ENCODE measurements around the gene FKBP4.

The FKBP4 gene

DNA sequence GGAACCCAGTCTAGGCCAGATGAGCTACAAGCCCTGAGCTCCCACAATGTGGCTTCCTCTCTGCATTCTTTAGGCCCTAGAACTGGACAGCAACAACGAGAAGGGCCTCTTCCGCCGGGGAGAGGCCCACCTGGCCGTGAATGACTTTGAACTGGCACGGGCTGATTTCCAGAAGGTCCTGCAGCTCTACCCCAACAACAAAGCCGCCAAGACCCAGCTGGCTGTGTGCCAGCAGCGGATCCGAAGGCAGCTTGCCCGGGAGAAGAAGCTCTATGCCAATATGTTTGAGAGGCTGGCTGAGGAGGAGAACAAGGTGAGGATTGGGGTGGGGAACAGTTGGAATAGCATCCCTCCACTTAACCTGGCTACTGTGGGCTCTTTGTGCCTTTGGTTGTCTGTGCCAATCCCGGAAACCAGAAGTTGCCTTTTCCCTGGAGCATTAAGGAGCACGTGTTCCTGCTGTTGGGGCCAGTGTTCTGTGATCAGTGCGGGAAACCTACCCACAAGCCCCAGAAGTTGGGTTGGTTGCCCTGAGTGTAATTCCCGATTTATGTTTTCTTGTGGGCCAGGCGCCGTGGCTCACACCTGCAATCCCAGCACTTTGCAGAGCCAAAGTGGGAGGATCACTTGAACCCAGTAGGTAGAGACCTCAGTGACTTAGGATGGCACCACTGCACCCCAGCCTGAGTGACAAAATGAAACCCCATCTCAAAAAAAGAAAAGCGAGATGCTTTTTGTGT, 6.4 kb downstream of the FKBP4 start:
- TF ChIP-seq, protein P1, sequence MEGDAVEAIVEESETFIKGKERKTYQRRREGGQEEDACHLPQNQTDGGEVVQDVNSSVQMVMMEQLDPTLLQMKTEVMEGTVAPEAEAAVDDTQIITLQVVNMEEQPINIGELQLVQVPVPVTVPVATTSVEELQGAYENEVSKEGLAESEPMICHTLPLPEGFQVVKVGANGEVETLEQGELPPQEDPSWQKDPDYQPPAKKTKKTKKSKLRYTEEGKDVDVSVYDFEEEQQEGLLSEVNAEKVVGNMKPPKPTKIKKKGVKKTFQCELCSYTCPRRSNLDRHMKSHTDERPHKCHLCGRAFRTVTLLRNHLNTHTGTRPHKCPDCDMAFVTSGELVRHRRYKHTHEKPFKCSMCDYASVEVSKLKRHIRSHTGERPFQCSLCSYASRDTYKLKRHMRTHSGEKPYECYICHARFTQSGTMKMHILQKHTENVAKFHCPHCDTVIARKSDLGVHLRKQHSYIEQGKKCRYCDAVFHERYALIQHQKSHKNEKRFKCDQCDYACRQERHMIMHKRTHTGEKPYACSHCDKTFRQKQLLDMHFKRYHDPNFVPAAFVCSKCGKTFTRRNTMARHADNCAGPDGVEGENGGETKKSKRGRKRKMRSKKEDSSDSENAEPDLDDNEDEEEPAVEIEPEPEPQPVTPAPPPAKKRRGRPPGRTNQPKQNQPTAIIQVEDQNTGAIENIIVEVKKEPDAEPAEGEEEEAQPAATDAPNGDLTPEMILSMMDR (conservative IDR thresholded peaks at IDR 0.05; ENCODE audit: control insufficient read depth, insufficient read depth, low read depth, low read length), result no peak
- no peak overlapping the region for H3K4me3 ChIP-seq (ENCODE audit: control insufficient read depth, low read depth, low read length)
- DNase-seq (ENCODE audit: low read depth), result no peak

DNA sequence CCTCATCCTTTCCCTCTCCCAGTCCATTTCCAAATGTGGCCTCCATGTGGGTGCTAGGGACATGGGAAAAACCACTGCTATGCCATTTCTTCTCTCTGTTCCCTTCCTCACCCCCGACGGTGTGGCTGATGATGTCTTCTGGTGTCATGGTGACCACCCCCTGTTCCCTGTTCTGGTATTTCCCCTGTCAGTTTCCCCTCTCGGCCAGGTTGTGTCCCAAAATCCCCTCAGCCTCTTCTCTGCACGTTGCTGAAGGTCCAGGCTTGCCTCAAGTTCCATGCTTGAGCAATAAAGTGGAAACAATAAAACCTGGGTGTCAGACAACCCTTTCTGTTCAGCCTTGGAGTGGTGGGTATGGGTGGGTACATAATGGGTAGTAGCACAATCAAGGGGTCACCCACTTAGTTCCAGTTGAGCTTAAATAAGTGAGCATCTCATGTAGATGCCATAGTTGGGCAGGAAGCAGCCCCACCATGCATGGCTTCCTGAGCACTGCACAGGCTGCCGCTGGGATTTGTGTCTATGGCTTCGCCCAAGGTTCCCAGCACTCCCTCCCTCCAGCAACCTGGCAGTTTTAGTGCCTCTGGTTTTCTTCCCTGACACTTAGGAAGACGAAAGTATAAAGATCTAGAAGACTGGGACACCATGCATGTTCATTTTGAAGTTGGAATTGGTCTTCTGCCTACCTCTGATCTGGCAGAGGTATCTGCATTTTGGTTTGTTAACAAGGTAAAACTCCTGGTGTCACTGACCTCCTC, 9.0 kb downstream of the FKBP4 start:
- TF ChIP-seq, protein P1 (conservative IDR thresholded peaks at IDR 0.05; ENCODE audit: control insufficient read depth, insufficient read depth, low read depth, low read length), result no peak

DNA sequence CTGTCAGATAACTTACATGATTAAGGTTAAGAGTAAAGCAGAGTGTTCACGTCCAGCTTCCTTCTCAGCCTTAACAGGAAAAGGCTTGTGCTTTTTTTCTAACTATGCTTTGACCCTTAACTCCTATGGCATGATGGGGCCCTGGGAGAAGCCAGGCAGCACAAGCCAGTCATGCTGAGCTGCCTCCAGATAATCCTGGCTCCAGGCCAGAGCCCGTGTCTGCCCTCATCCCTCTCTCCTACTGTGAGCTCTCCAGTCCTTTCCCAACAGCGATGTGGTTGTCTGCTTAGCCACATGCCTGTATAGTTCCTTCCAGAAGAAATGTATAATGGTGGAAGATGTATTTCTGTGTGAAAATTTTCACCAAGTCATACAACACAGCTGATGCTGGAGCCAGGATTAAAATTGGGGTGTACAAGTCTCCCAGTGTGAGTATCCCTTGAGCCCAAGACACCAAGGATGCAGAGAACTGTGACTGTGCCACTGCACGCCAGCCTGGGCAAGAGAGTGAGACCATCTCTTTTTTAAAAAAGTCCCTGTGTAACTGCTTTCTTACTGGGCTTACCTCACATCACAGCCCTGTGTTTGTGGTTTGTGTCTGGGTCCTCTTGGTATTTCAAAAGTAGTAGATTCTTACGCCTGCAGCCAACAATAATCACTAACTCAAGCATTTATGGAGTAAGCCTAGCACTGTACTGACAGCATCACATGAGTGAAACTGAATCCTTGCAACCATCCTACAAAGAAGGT, 9.8 kb downstream of the FKBP4 start:
- TF ChIP-seq, protein P1 (conservative IDR thresholded peaks at IDR 0.05; ENCODE audit: control insufficient read depth, insufficient read depth, low read depth, low read length), result no peak

More for the DNA sequence above, 9.0 kb downstream of the FKBP4 start:
- no peak overlapping the region for H3K4me3 ChIP-seq (ENCODE audit: control insufficient read depth, low read depth, low read length)
- DNase-seq (ENCODE audit: low read depth), result no peak

DNA sequence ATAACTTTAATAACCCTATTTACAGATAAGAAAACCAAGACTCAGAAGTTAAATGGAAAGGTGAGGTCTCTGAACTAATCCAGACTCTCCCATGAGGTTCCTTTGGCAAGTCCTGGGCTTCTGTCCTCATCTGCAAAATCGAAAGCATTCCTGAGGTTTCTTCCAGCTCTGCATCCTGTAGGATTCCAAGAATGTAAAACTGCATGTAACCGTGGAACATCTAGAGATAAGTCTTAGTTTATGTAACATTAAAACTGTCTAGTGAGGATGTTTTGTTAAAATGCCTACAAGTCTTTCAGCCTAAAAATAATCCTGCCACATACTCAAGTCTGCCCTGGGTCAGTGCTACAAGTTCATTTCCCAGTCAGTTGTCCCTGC, 10.4 kb downstream of the FKBP4 start:
- no peak overlapping the region for H3K4me3 ChIP-seq (ENCODE audit: control insufficient read depth, low read depth, low read length)
- TF ChIP-seq, protein P1 (conservative IDR thresholded peaks at IDR 0.05; ENCODE audit: control insufficient read depth, insufficient read depth, low read depth, low read length), result no peak
- DNase-seq (ENCODE audit: low read depth), result no peak

More for the DNA sequence above, 9.8 kb downstream of the FKBP4 start:
- no peak overlapping the region for H3K4me3 ChIP-seq (ENCODE audit: control insufficient read depth, low read depth, low read length)
- DNase-seq (ENCODE audit: low read depth), result peak; percentile 68

DNA sequence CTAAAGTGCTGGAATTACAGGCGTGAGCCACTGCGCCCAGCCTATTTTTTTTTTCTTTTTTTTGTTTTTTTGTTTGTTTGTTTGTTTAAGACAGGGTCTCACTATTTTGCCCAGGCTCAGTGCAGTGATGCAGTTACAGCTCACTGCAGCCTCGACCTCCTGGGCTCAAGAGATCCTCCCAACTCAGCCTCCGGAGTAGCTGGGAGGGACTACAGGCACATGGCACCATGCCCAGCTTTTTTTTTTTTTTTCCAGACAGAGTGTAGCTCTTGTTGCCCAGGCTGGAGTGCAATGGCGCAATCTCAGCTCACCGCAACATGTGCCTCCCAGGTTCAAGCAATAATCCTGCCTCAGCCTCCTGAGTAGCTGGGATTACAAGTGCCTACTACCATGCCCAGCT, 11.9 kb downstream of the FKBP4 start:
- DNase-seq (ENCODE audit: low read depth), result peak; percentile 37
- TF ChIP-seq, protein P1 (conservative IDR thresholded peaks at IDR 0.05; ENCODE audit: control insufficient read depth, insufficient read depth, low read depth, low read length), result no peak

DNA sequence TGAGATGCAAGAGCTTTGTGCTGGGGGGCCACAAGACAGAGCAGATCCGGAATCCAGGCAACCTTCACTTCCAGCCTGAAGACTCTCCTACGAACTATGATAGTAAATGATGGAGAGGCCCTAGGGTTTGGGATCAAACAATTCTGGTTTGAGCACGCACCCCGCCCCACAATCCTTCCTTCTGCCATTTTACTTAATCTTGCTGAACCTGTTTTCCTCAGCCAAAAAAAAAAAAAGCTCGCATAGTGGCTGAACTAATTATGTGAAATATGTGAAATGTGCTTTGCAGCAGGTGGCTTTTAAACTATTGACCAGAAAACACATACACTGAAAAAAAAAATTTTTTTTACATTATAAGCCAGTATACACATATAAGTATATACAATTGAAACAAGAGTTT, 17.0 kb downstream of the FKBP4 start:
- TF ChIP-seq, protein P1 (conservative IDR thresholded peaks at IDR 0.05; ENCODE audit: control insufficient read depth, insufficient read depth, low read depth, low read length), result no peak
- no peak for DNase-seq (ENCODE audit: low read depth)
- H3K4me3 ChIP-seq (ENCODE audit: control insufficient read depth, low read depth, low read length), result peak overlapping the region; percentile 95

More for the DNA sequence above, 11.9 kb downstream of the FKBP4 start:
- no peak overlapping the region for H3K4me3 ChIP-seq (ENCODE audit: control insufficient read depth, low read depth, low read length)
